ENCODE results near the gene CHST8.

CHST8 gene

DNA sequence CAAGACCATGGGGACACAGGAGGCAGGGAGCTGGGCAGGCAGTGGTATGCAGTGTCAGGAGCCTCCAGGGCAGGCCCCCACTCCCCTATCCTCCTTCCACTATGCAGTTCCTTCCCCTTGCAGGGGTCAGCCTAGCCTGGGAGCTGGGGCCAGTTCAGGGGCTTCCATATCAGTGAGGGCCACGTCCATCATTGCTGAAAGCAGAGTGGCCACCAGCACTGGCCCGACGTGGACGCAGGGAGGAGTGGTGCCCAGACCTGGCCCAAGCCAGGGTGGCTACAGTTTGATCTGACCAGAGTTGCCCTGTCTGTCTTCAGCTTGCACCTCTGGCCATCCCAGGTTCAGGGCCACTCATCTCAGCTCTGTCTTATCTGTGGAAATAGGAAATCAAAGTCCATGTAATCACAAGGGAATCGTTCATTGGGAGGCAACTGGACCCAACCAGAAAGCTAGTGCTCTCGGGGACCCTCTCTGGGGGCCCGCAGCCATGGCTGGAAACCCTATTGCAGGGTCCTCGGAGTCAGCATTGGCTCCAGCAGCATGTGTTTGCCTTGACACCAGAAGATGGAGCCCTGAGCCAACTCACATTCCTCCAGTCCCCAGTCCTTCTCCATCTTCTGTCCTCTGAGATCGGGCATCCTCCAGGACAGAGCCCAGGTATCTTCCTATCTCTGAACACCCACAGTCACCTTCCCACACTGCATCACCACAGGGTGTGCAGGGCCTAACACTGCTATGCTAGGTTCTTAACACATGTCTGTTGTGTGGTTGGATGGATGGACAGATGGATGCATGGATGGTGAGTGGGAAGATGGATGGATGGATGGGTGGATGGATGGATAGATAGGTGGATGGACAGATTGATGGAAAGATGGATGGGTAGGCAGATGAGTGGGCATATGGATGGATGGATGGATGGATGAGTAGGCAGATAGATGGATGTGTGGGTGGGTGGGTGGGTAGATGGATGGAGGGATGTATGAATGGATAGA is 99.2 kb downstream of the CHST8 start:
- no peak for DNase-seq

DNA sequence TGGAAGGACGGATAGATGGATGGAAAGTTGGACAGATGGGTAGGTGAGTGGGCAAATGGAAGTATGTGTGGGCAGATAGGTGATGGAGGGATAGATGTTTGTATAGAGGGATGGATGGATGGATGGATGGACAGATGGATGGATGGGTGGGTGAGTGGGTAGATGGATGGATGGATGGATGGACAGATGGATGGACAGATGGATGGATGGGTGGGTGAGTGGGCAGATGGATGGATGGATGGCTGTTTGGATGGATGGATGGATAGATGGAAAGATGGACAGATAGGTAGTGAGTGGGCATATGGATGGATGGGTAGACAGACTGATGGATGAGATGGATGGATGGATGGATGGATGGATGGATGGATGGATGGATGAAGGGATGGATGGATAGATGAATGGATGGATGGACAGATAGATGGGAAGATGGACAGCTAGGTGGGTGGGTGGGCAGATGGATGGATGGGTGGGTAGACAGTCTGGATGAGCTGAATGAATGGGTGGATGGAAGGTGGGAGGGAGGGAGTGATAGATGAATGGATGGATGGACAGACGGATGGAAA is 100.1 kb downstream of the CHST8 start:
- DNase-seq = no peak

DNA sequence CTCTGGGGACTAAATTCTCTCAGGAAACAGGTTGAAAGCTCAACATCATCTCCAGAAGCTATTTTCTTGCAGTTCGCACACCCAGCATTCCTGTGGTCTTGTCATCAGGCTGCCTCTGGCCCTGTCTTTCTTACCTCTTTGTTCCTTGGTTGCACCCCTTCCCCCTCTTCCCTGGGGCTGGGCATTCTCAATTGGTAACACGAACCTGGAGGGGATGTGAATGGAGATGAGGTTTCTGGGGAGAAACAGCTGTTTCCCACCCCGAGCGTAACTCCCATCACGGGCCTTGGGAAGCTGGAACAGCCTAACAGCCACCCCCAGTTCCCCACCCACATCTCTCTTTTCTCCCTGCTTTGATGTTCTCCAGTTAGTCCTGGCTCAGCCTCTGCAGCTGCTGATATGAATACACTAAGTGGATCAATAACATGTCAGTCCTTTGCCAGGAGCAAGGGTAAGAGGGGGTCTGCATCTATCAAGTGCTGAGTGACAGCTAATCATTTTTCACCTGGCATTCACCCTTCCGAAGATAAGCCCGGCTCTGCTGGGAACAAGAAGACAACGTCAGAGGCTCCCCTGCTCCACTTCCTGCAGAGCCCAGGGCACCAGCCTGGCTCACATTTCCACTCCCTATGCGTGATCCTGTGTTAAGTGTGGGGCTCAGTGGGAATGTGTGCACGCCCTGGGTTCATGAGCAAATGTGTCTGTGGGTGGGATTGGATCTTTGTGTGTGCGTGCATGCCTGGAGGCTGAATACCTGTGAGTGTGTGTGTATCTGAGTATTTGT is 100.9 kb downstream of the CHST8 start:
- DNase-seq = no peak

DNA sequence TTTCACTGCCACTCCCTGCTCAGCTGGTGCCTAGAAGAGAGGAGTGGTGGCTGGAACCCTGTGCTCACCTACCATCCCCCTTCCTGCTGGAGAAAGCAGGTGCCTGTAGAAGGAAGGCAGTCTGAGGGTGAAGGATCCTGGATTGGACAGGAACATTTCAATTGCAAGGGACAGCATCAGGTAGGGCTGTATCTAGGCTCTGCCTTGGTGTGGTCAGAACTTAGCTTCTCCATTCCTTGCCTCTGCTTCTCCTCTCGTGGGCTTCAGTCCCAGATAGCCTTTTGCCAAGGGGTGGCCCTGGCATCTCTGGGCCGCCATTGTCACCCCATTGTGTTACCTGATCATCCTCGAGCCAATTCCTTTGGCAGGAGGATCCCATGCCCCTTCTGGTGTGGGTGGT is 101.8 kb downstream of the CHST8 start:
- DNase-seq = no peak

DNA sequence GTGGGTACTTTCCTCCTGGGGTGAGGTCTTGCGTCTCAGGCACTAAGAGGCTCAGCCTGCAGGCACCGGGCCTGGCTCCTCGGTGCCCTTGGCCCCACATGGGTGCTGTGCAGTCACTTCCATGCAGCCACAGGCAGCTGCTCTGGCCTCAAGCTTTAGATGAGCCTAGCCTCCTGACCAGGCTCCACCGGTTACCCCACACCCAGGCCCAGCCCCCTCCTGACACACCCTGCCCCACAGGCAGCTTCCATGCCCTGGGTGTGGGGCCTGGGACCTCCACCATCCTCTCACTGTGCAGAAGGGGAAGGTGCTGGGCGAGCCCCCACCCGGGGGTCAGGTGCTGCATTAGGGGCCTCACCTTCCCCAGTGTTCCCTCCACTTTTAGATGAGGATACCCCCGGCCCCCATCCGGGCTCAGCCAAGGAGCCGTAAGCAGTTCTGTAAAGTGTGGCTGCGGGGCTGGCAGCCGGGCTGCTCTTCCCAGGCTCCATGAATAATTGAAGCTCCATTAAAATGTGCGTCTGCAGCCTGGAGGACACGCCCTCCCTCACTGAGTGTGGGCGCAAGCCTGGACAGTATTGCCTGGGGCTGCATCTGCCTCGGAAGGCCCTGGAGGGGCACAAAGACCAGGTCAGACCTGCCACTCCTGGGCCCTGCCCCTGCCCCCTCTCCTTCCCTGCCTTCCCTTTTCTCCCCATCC is 102.4 kb downstream of the CHST8 start:
- DNase-seq = no peak

DNA sequence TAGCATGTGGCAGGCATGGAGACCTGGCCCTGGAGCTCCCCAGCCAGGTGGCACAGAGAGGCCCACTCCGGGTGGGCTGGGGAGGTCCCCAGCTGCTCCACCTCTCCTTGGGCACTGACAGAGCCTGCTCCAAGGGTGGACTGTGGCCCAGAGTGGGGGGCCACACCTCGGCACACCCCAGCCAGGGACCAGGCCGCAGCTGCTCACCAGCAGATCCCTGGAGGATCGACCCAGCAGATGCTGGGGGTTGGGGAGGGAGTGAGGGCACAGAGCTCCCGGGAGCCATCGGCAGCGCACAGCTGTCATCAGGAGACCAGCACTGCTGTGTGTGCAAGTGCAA is 102.9 kb downstream of the CHST8 start:
- no peak for DNase-seq

DNA sequence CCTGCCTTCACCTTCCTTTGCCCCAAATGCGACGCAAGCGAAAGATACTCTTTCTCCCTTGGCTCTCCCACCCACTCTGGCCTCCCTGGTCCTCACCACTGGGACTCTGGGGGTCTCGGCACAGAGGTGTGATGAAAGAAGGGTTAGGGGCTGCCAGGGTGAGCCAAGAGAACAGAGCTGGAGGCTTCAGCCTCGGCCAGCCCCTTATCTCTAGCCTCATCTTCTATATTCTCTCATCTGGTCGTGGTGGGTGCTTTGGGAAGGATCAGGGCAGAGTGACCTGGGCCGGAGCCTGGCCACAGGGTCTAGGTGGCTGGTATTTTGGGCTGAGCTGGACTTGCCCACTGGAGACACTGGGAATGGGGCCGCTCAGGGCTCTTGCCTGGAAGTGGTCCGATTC is 103.8 kb downstream of the CHST8 start:
- no peak for DNase-seq

DNA sequence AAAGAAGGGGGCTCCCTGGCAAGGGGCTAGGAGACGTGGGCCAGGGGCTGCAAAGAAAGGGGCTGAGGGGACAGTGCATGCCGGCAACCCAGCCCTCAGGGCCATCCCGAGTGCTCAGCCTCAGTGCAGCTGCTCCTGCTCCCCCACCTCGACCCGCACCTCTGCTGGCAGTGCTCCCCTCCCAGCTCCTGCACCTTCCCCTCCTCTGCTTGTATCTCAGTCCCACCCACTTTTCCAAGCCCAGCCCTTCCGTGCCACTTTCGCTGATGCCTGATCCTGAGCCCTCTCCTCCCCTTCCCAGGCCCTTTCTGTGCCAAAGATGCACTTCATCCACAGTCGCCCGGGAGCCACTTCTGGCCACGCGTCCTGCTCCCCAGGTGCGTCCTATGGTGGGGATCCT is 105.0 kb downstream of the CHST8 start:
- DNase-seq = no peak

DNA sequence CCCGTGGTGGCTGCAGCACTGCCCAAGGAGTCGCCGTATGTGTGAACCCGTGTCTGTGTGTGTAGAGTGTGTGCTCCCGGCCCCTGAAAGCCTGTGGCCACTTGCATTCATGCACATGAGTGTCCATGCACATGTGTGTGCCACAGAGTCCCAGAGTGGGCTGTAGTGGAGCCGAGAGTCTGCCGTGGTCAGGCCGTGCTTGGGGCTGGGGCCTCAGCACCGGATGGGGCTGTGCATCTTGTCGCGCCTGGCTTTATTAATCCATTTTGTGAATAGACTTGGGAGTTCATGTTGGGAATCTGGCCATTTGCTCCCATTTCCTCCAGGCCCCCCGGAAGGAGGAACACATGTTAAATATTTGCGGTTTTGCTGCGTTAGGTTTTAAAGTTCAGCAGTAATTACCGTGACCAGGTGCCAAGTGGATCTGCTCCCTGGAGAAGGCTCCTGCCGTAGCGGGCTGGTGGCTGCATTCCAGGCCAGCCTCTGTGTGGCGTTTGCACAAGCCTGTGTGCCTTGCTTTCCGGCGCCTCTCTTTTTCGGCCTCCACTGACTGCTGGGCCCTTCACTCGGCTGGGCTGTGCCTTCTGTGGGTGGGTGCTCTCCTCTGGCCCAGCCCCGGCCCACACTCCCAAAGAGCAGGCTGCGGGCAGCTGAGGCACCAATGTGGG is 105.7 kb downstream of the CHST8 start:
- DNase-seq = no peak

DNA sequence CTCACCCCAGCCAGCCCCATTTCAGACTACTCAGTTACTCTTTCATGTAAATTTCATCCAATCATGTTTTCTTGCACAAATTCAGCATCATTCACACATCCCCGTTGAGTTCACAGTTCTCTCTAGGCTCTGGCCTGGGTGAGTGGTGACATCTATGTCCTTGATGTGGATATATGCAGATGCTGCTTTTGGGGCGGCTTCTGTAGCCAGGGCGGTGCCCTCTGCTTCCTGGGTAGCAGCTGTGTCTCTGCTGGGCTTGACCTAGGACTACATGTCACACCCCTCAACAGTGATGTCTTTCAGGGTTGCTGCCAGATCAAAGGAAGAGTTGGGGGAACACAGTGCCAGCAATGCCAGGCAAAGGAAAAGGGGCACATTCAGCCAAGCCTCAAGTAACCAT is 106.4 kb downstream of the CHST8 start:
- DNase-seq = no peak

DNA sequence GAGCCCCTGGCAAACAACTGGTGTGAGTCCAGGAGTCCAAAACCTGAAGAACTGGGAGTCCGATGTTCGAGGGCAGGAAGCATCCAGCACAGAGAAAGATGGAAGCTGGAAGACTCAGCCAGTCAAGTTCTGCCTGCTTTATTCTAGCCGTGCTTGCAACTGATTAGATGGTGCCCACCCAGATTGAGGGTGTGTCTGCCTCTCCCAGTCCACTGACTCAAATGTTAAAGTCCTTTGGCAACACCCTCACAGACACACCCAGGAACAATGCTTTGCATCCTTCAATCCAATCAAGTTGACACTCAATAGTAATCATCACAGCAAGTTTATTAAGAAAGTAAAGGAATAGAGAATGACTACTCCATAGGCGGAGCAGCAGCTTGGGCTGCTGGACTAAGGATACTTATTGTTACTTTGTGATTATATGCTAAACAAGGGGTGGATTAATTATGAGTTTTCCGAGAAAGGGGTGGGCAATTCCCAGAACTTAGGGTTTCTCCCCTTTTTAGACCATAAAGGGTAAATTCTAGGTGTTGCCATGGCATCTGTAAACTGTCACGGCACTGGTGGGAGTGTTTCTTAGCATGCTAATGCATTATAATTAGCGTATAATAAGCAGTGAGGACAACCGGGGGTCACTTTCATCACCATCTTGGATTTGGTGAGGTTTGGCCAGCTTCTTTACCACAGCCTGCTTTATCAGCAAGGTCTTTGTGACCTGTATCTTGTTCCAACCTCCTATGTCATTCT is 109.3 kb downstream of the CHST8 start:
- no peak for DNase-seq

DNA sequence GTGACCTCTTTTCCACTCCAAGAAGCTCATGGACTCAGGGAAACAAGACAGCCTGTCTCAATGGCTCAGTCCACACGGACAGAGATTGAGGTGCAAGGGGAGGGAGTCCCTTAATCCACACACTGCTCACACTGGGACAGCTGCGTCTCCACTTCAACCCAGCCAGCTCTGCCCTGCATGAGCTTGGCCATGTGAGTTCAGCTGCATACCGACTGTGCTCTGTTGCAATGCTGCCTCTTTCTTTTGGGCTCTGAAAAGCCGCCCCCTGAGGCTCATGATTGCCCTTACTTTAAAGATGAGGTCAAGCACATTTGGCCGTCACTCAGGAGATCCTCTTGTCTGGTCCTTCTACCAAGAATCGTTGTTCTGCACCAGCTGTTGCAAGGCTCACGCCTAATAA is 110.1 kb downstream of the CHST8 start:
- DNase-seq = no peak

DNA sequence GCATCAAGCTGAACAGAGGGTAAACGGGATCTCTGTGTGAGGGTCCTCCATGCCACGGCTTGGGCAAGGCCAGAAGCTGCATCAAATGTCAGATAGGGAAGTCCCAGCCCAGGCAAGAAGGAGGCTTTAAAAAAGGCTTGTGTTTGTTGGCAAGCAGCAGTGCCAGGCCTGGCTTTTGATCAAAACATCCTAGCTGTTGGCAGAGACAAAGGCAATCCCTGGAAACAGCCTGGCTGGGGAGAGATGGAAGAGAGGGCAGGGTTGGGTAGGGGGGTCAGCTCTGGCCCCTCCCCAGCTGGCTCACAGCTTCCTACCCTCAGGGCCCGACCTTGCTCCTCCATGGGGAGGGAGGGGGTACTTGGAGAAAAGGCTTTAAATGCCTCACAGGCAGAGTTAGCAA is 113.2 kb downstream of the CHST8 start:
- no peak for DNase-seq

DNA sequence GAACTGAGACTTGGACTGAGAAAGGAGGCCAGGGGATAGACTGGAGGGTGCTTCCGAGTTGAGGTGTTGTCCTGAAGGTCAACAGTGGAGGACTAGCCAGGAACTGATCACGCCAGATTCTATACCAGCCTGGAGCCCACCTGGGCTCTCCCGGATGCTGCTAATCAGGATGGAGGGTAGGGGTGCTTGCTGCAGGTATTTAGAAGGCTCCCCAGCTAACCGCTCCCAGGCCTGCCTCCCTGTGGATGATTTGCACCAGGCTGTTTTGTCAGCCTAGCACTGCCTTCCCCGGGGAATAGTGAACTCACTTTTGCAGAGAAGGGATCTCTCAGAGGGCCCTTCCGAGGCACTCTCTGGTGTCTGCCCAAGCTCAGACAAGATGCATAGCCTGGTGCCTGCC is 114.4 kb downstream of the CHST8 start:
- no peak for DNase-seq

DNA sequence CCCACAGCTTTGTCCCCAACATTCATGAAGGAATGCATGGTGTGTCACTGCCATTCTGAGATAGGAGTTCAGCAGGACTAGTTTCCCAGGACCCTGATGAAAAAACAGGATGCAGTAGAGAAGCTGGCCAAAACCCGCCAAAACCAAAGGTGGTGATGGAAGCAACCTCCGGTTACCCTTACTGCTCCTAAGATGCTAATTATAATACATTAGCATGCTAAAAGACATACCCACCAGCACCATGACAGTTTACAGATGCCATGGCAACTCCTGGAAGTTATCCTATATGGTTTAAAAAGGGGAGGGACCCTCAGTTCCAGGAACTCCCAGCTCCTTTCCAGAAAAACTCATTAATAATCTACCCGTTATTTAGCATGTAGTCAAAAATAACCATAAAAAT is 115.0 kb downstream of the CHST8 start:
- DNase-seq = no peak

DNA sequence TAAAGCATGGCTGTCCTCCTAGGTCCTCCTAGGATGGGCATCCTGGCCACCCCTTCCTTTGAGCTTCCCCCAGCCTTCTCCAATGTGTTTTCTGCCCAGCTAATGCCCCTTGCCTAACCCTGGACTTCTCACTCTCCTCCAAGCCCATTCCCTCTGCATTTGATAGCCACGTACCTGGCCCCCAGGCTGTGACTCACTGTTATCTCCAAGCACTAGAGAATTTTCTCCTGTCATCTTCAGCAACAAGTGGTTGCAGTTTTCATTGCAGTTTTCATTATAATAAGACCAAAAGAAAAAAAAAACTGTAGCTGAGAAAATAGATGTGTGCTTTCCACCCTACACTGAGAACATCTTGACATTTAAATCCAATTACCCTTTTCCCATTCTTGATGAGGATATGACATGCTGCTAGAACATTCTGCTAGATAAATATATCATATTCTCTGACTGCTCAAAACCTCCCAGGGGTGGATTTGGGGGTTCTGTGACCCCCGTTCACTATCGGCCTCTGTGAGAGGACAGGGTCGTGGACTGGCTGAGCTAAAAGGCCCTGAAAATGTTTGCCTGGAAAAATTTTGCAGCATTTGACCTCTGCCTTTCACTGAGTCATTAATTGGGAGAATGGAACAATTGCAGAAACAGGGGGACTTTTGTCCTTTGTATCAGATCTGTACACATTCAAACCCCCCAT is 116.1 kb downstream of the CHST8 start:
- no peak for DNase-seq

DNA sequence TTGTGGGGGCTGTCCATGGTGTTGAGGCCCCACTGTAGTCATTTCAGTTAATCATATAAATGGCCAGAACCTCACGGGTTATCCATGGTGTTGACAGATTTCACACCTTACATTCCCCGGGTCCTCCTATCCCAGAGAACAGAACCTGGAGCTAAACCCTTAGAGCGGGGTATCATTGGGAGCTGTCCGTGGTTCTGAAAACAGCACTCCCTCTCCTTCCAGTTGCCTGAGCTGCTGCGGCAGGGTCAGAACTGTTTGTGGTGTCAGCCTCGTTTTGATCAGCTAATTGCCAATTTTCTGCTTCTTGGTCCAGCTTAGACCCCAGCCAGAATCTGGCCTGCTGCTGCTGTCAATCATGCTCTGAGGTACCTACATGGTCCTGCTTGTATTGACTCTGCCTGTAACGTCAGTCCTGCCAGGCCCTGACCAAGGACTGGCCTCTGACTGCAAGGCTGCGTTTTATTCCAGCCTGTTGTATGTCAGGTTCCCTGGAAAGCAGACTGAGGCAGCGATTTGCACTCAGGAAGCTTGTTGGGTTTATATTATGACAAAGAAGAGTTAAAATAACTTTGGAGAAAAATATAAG is 119.2 kb downstream of the CHST8 start:
- DNase-seq = peak; percentile 8

DNA sequence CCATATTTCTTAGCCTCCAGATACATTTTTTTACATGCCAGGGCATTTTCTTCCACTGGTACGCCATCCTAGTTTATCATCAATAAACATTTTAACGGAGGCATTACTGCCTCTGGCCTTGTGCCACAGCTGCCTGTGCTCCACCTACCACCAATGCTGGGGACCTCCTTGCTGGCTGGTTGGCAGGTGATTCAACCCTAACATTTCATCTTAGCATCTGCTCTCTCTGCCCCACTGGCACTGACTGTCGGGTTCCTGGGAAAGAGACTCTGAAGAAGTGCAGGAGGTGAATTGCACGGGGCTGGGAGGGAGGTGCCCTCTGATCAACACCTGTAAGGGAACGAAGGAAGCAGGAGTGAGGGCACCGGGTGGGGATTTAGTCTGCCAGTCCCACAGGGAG is 123.5 kb downstream of the CHST8 start:
- DNase-seq = no peak

DNA sequence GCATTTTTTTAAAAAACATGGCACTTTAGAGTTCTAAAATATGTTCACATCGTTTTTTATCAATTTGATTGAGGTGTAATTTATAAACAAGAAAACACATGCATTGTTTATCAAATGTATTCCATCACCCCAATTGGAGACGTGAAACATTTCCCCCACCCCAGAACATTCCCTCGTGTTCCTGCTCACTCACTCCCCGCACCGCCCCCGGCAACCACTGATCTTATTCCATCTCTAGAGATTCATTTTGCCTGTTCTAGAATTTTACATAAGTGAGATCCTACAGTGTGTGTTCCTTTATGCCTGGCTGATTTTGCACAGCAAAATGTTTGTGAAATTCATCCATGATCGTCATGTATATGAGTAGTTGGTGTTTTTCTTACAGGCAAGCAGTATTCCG is 124.4 kb downstream of the CHST8 start:
- no peak for DNase-seq

DNA sequence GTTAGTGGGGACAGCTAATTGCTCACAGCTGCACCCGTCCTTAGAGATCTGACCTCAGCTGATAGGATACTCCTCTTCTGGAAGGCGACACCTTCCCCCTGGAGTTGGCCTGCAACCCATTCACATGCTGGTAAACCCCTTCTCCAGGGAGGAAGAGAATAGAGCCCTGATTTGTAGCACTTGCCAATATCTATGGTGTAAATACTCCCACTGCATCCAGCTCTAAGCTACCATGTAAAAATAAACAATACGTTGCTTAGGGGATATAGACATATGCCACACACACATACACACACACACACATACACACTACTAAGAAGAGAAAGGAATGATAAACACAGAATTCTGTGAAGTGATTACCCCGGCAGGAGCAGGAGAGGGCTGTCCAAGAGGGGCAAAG is 125.5 kb downstream of the CHST8 start:
- no peak for DNase-seq

DNA sequence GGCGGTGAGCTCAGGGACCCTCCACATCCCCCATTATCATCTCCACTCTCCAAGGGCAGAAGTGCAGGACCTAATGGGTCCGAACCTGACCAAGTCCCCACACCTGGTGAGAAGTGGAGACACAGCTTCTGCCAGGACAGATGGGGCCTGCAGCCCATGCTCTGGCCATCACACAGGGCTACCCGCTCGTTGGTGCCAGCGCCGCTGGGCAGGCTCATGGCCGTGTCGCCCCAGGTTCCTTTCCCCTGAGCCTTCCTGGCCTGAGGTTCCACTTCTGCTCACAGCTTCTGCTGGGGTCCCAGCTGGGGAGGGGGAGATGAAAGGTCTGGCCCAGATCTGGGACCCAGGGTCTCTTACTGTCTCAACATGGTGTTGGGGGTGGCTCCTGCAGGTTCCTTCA is 126.5 kb downstream of the CHST8 start:
- DNase-seq = no peak
